Measurements from ENCODE around the gene FES. TPM values are rescaled to one million over a fixed set of nuclear protein-coding genes. Genes with fewer than 3 reads are reported as not detected.

Gene FES
- total and polyA plus RNA-seq, 12 donors, result 8.6 to 27.7 (median 12.9) TPM

DNA sequence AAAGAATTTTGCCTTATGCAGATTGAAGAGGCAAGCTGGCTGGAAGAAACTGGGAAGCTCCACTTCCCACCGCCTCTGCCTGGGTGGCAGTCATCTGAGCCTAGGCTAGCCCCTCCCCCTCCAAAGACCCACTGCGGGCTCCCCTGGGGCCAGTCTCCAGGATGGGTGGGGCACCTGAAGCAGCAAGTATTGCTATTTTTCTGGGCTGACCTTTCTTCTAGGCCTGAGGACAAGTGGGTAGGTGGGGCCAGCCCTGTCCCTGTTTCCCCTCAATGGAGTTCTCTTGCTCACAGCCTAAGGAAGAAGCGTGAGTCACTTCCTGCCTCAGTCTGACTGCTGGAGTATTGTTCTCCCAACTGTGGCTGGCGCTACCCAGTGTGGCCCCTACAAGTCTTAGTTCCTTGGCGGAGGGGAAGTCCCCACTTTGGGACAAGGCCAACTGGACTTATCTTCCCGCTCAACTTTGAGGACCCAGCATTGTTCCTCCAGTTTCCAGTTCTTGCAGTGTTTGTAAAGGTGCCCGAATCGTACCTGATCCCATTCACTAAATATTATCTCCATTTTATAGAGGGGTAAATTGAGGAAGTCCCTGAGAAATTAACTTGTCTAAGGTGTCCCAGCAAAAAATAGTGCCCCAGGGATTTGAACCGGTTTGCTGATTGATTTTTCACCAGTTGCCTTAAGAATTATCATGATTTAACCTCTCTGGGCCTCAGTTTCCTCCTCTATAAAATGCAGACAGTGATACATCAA, 14.5 kb upstream of the FES start:
- no peaks in the 10 kb centered on the region for H3K27me3 ChIP-seq
- peaks cover 0 to 4% (median 0%) of the 10 kb centered on the region in 9 donors for H3K36me3 ChIP-seq
- 48 to 51% methylated on average over 9 of the region's 9 CpGs for WGBS, 2 donors
- no peaks in the 10 kb centered on the region for H3K9me3 ChIP-seq
- ATAC-seq (peak; percentile 82 to 93 (median 89)), DNase-seq (peak; percentile 81 to 89)
- H3K27ac ChIP-seq, result peak overlapping the region; percentile 90 to 100 (median 98)
- TF ChIP-seq, protein P1, sequence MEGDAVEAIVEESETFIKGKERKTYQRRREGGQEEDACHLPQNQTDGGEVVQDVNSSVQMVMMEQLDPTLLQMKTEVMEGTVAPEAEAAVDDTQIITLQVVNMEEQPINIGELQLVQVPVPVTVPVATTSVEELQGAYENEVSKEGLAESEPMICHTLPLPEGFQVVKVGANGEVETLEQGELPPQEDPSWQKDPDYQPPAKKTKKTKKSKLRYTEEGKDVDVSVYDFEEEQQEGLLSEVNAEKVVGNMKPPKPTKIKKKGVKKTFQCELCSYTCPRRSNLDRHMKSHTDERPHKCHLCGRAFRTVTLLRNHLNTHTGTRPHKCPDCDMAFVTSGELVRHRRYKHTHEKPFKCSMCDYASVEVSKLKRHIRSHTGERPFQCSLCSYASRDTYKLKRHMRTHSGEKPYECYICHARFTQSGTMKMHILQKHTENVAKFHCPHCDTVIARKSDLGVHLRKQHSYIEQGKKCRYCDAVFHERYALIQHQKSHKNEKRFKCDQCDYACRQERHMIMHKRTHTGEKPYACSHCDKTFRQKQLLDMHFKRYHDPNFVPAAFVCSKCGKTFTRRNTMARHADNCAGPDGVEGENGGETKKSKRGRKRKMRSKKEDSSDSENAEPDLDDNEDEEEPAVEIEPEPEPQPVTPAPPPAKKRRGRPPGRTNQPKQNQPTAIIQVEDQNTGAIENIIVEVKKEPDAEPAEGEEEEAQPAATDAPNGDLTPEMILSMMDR (IDR thresholded peaks at IDR 0.05), result no peak
- peak overlapping the region in 8 of 10 donors; percentile 65 to 92 (median 74) for H3K4me3 ChIP-seq
- peaks cover 20 to 69% (median 52%) of the 10 kb centered on the region in 9 donors for H3K4me1 ChIP-seq
- intact Hi-C loops (cut with DNase I), result loop anchor here in 6 of 10 donors (2.0 to 10.0 kb wide), 5 partner anchors 15 to 153 kb away; partner anchors contain the start of genes BLM (in 5 of the 6) and FES (in 1 of the 6)

DNA sequence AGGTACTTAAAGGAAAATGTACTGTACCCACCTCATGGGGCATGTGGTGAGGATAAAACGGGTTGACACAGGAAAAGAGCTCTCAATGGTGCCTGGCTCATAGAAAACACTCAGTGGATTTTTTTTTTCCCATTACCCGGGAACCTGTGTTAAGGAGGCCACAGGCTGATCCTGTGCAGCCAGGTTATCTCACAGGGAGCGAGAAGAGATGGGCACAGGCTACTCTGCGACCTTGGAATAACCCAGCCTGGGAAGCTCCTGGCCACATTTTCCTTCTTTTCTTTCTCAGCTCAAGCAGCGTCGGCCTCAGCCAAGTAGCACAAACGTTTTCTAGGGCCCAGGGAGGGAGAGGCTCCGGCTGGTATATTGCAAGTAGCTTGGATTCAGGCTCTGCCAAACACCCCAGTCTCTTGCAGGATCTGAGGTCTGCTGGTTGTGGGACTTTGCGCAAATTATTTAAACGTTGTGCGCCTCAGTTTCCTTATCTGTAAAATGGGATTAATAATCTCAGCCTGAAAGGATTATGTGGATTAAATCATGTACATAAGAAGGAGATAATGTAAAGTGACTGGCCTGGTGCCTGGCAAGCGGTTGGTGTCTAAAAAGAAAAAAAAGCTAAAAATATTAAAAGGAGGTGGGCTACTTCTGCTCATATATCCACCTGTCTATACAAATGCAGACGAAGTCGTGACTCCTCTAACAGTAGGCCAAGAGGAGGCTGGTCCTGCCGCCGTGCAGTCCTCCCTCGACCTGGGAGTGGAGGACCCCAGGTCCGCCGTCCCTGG, 13.8 kb upstream of the FES start:
- ATAC-seq (peak in 4 of 8 donors; percentile 3 to 6 (median 5)), DNase-seq (no peak)
- peaks cover 0 to 8% (median 0%) of the 10 kb centered on the region in 9 donors for H3K36me3 ChIP-seq
- TF ChIP-seq, protein P1 (IDR thresholded peaks at IDR 0.05), result no peak
- no peaks in the 10 kb centered on the region for H3K27me3 ChIP-seq
- peaks cover 20 to 69% (median 52%) of the 10 kb centered on the region in 9 donors for H3K4me1 ChIP-seq
- WGBS, 2 donors, result 31 to 34% methylated on average over 19 of the region's 19 CpGs
- intact Hi-C loops (cut with DNase I), result loop anchor here in 5 of 10 donors (2.0 to 5.0 kb wide), 3 partner anchors 14 to 154 kb away; partner anchors contain the start of genes BLM (in 4 of the 5) and FES (in 1 of the 5)
- no peaks in the 10 kb centered on the region for H3K9me3 ChIP-seq
- H3K4me3 ChIP-seq, result peak overlapping the region; percentile 32 to 95 (median 74)
- peak overlapping the region; percentile 90 to 100 (median 98) for H3K27ac ChIP-seq

DNA sequence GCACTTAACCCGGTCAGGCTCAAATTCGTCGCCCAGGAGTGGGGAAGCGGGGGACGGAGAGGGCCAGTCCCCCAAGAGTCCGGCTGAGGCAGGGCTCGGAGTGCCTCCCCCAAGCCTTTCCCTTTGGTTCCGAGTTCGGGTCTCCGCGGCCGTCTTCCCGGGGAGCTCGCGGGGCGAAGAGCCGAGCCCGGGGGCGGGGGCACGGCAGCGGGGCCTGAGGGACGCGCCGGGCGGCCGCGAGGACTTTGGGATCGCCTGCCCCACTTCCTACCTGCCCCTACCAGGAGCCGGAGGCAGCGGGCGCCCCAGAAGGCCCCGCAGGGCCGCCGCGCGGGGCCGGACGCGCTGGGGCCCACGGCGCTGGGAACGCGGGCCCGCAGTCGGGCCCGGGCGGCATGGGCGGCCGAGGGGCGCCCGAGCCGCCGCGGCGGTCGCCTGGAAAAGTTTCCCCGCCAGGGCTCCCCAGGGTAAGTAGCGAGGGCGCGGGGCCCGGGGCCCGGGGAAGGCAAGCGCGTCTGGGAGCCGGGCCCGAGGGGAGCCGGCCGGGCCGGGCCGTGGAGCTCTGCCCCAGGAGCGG, 13.1 kb upstream of the FES start:
- Histone ChIP-seq H3K4me1 (peaks cover 20 to 67% (median 52%) of the 10 kb centered on the region in 9 donors), H3K4me3 (peak overlapping the region; percentile 65 to 95 (median 80)), H3K27me3 (no peaks in the 10 kb centered on the region), H3K27ac (peak overlapping the region; percentile 90 to 100 (median 98)), H3K9me3 (no peaks in the 10 kb centered on the region), H3K36me3 (peaks cover 0 to 15% (median 7%) of the 10 kb centered on the region in 9 donors)
- WGBS, 2 donors, result 1% methylated on average over 41 to 64 of the region's 71 CpGs
- peak in 1 of 2 donors; percentile 53 for DNase-seq
- intact Hi-C loops (cut with DNase I), result loop anchor here in 5 of 10 donors (2.0 to 5.0 kb wide), 3 partner anchors 14 to 154 kb away; partner anchors contain the start of genes BLM (in 4 of the 5) and FES (in 1 of the 5)
- TF ChIP-seq, protein P1 (IDR thresholded peaks at IDR 0.05), result no peak
- ATAC-seq, result peak in 4 of 8 donors; percentile 1 to 12 (median 10)

All from heart right ventricle (tissue), 16 donors.